Skeletal muscle tissue (tissue), 4 donors: ENCODE results near the gene TSPO. TPM values are rescaled to one million over a fixed set of nuclear protein-coding genes. Genes with fewer than 3 reads are reported as not detected.

Experiments used
- H3K27ac ChIP-seq: one replicate; pipeline ENCODE4 v1.7.0; 2013; ENCODE audit warnings: mild to moderate bottlenecking, low read depth, low read length, inconsistent platforms
- H3K27me3 ChIP-seq, 3 donors: one replicate each; pipeline ENCODE4 v1.7.0; 2013; ENCODE audit warnings: low read length in 3 of 3; ENCODE audit not compliant: control insufficient read depth in 3 of 3, insufficient read depth in 3 of 3
- H3K36me3 ChIP-seq, 3 donors: one replicate each; pipeline ENCODE4 v1.7.0; 2013; ENCODE audit warnings: low read length in 3 of 3; ENCODE audit not compliant: control insufficient read depth in 3 of 3, insufficient read depth in 3 of 3
- H3K4me1 ChIP-seq, 3 donors: one replicate each; pipeline ENCODE4 v1.7.0; 2013; ENCODE audit warnings: low read length in 3 of 3, mild to moderate bottlenecking in 3 of 3; ENCODE audit not compliant: control insufficient read depth in 3 of 3, insufficient read depth in 3 of 3
- H3K4me3 ChIP-seq, 3 donors: one replicate each; pipeline ENCODE4 v1.7.0; 2013; ENCODE audit warnings: low read length in 3 of 3
- H3K9ac ChIP-seq, 3 donors: one replicate each; pipeline ENCODE4 v1.7.0; 2013; ENCODE audit warnings: low read length in 3 of 3, mild to moderate bottlenecking in 3 of 3, moderate library complexity in 2 of 3, low read depth in 1 of 3
- H3K9me3 ChIP-seq, 3 donors: one replicate each; pipeline ENCODE4 v1.7.0; 2013; ENCODE audit warnings: low read length in 3 of 3; ENCODE audit not compliant: control insufficient read depth in 3 of 3
- total RNA-seq: library from RNA; depleted of rRNA; stranded (reverse); fragments of >200 nt; gene quantifications from one replicate; pipeline ENCODE4 v1.2.3, GENCODE V29; 2014
- donor health status: Osteomylitis.

Gene TSPO
- total RNA-seq, 1 donor from 2014 or later, result 69.4 TPM

DNA sequence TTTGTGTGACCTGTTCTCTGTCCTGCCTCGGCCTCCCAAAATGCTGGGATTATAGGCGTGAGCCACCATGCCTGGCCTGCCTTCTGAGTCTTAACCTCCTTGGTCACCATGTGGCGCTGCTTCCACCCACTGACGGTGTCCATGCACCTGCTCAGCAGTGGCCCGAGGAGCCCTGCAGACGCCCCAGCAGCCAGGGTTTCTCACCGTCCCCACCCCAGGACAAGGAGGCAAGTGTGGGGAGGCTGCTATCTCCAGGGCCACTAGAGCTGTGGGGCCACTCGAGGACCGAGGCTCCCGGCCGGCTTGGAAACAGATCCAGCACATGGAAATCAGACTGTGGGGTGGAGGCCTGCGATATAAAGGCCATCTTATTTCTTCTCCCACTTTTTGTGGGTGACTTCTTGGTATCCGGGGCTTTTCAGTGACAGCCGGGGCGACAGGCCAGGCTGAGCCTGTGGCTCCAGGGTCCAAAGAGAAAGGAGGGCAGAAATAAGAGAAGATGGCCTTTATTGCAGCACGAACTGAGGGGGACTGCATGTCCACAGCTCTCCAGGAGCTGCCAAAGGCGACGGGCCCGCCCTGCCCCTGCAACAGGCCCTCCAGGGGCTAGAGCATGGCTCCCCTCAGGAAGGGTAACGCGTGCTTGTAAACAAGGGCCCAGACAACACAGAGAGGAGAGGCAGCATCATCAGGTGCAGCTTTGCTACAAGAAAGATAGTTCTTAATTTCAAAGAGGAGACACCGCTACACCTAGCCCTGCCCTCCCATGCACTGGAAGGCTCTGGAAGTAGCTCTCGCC, 15.0 kb downstream of the TSPO start:
- Histone ChIP-seq H3K4me1 (peaks cover 8 to 11% (median 11%) of the 10 kb centered on the region in 3 donors), H3K9me3 (no peaks in the 10 kb centered on the region), H3K4me3 (no peak overlapping the region), H3K9ac (no peak overlapping the region), H3K27me3 (no peaks in the 10 kb centered on the region), H3K36me3 (peaks cover 21 to 30% (median 28%) of the 10 kb centered on the region in 3 donors), H3K27ac (no peak overlapping the region)

DNA sequence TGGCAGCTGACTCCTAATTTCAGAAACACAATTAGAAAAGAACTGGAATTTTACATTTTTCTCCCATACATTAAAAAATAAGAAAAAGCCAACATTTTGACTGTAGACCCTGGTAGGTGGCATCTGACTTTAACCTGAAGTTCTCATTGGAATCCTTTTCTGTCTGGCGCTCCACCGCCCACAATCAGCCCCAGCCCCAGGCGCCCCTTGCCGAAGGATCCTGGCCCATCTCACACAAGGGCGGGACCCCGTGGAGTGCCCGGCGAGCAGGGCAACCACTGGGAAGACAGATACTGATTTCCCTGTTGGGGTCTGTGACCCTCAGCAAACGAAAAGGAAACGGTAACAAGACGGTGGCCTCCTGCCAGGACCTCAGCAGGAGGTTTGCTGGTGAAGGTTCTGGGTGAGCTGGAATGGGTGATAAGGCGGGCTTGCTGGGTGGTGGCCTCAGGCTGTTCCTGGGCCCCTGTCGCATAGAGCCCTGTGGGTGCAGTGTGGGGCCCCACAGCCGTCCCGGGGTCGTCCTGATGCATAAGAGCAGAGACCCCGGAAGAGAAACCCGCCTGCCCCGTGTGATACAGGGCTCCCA, 15.7 kb downstream of the TSPO start:
- no peak overlapping the region for H3K27ac ChIP-seq
- no peak overlapping the region for H3K4me3 ChIP-seq
- peaks cover 29 to 38% (median 36%) of the 10 kb centered on the region in 3 donors for H3K36me3 ChIP-seq

DNA sequence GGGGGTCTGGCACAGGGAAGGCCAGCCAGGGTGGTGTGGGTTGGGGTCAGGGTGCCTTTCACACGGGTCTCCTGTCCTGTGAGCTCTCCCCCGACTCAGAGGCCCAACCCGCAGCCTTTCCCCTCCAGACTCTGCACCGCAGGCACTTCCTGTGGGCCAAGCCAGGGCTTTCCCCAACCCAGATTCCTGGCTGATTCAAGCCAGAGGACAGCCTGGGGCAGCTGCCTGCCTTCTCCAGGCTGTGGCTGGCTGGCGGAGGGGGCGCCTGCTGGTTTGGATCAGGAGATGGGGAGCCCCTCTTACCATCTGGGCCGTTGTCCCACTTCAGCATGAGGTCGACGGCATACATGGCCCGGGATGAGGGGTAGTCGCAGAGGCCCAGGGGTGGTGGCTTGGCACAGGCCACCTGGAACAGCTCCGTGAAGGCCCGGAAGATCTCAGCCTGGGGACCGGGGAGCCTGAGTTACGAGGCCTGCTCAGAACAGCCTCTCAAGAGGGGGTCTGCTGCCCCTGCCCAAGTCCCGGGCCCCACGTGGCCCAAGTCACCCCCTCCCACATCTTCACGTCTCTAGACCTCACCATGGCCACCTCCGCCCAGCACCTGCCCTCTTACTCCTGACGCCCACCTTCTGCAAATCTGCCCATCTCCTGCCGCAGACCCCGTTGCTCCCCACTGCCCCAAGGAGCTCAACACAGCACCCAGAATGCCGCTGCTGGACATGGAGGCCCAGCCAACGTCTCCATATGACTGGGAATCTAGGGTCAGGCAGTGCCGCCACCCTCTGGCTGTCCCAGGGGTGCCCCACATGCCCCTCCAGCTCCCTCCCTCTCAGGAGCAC, 17.3 kb downstream of the TSPO start:
- no peak overlapping the region for H3K4me3 ChIP-seq
- peaks cover 37 to 52% (median 40%) of the 10 kb centered on the region in 3 donors for H3K36me3 ChIP-seq
- H3K27me3 ChIP-seq, result no peaks in the 10 kb centered on the region
- H3K9ac ChIP-seq, result no peak overlapping the region
- H3K9me3 ChIP-seq, result no peaks in the 10 kb centered on the region
- H3K4me1 ChIP-seq, result peaks cover 3 to 6% (median 6%) of the 10 kb centered on the region in 3 donors
- no peak overlapping the region for H3K27ac ChIP-seq

More for the DNA sequence above, 15.7 kb downstream of the TSPO start:
- Histone ChIP-seq H3K9me3 (no peaks in the 10 kb centered on the region), H3K4me1 (peaks cover 8 to 11% (median 11%) of the 10 kb centered on the region in 3 donors), H3K9ac (no peak overlapping the region), H3K27me3 (no peaks in the 10 kb centered on the region)

DNA sequence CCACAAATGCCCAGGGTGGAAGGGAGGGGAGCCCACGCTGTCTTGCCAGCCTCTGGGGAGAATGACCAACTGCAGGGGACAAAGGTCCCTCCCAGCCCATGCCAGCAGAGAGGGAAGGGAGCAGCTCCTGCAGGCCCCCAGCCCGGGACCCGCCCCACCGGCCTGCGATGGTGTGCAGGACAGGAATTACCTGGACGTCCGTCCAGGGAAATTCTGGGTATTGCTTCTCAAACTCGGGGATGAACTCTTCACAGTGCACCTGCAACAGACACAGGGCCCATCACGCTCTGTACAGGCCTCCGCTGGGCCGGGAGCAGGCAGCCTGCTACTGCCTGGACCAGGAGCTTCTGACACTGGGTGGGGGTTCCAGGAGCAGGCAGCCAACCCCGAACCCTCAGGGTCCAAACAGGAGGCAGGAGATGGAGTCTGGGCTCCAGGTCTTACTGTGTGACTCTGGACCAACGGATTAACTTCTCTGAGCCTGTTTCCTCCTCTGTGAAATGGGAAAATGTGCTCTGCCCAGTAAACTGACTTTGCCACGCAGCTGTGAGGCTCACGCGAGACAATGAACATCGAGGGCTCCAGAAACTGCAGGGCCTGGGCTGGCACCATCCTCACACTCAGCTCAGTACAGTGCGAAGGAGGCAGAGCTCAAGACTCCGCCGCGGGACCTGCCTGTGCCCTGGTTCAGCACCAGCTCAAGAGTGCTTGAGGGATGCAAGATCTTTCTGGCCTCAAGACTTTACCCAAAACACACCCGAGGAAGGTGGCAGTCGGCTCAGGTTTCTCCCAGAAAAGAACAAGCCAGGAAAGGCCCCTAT, 18.2 kb downstream of the TSPO start:
- H3K36me3 ChIP-seq, result peaks cover 45 to 60% (median 46%) of the 10 kb centered on the region in 3 donors
- no peaks in the 10 kb centered on the region for H3K9me3 ChIP-seq
- no peak overlapping the region for H3K4me3 ChIP-seq
- H3K9ac ChIP-seq, result no peak overlapping the region
- peaks cover 0 to 2% (median 0%) of the 10 kb centered on the region in 3 donors for H3K4me1 ChIP-seq
- no peak overlapping the region for H3K27ac ChIP-seq
- no peaks in the 10 kb centered on the region for H3K27me3 ChIP-seq

DNA sequence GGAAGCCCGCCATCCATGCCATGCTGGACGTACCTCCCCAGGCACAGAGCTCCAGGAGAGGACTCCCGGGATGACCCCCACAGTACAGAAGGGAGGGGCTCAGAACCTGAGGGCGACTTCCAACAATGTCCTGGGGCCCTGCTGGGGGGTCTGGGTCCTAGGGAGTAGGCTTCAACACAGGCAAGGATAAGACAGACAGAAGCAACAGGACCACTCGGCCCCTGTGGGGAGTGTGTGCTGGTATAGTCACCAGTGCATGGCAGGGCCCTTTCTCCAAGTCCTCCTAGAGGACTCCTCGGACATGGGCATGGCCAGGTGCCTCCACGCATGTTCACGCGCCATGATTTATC, 18.7 kb downstream of the TSPO start:
- peaks cover 47 to 66% (median 47%) of the 10 kb centered on the region in 3 donors for H3K36me3 ChIP-seq
- no peaks in the 10 kb centered on the region for H3K9me3 ChIP-seq
- H3K4me3 ChIP-seq, result no peak overlapping the region
- no peak overlapping the region for H3K27ac ChIP-seq
- no peaks in the 10 kb centered on the region for H3K27me3 ChIP-seq
- H3K9ac ChIP-seq, result no peak overlapping the region
- no peaks in the 10 kb centered on the region for H3K4me1 ChIP-seq

- Histone ChIP-seq H3K4me3 (no peak overlapping the region), H3K27me3 (no peaks in the 10 kb centered on the region), H3K36me3 (peaks cover 50 to 71% (median 51%) of the 10 kb centered on the region in 3 donors), H3K9ac (no peak overlapping the region), H3K4me1 (no peaks in the 10 kb centered on the region), H3K9me3 (no peaks in the 10 kb centered on the region), H3K27ac (no peak overlapping the region)
Measured at GRCh38 chr22:43171019-43171491, 19.7 kb downstream of the TSPO start.

- Histone ChIP-seq H3K4me3 (no peak overlapping the region), H3K9me3 (no peaks in the 10 kb centered on the region), H3K27me3 (no peaks in the 10 kb centered on the region), H3K27ac (no peak overlapping the region), H3K4me1 (no peaks in the 10 kb centered on the region), H3K9ac (no peak overlapping the region), H3K36me3 (peaks cover 50 to 70% (median 54%) of the 10 kb centered on the region in 3 donors)
Measured at GRCh38 chr22:43171607-43172006, 20.2 kb downstream of the TSPO start.

- no peak overlapping the region for H3K9ac ChIP-seq
- H3K4me1 ChIP-seq, result no peaks in the 10 kb centered on the region
- no peaks in the 10 kb centered on the region for H3K9me3 ChIP-seq
- H3K27ac ChIP-seq, result no peak overlapping the region
- peaks cover 50 to 67% (median 54%) of the 10 kb centered on the region in 3 donors for H3K36me3 ChIP-seq
- no peaks in the 10 kb centered on the region for H3K27me3 ChIP-seq
- H3K4me3 ChIP-seq, result no peak overlapping the region
Measured at GRCh38 chr22:43172191-43172590, 20.8 kb downstream of the TSPO start.

DNA sequence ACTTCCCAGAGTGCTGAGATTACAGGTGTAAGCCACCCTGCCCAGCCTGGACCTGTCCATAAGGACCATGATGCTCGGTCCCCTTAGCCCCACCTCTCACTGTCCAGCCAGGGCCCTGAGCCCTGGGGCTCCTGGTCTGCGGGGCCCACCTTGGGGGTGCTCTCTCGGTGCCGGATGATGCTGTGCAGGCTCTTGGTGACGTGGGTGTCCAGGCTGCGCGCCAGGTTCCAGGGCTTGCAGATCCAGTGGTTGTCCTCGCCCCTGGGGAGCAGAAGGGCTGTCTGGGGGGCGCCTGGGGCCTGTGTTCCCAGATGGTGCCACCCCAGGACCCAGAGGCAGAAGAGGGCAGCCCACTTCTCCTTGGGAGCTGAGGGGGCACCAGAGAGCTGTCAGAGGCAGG, 22.2 kb downstream of the TSPO start:
- H3K27me3 ChIP-seq, result no peaks in the 10 kb centered on the region
- no peak overlapping the region for H3K27ac ChIP-seq
- peaks cover 45 to 57% (median 52%) of the 10 kb centered on the region in 3 donors for H3K36me3 ChIP-seq
- H3K4me3 ChIP-seq, result no peak overlapping the region
- no peaks in the 10 kb centered on the region for H3K4me1 ChIP-seq
- no peak overlapping the region for H3K9ac ChIP-seq
- H3K9me3 ChIP-seq, result no peaks in the 10 kb centered on the region
